Fibroblast of skin of left biceps (primary cell): ENCODE measurements around the gene LRRC49.
A peak's percentile ranks its signal among the peaks of the same experiment; 100 is the strongest.

Source experiments
- DNase-seq, 2 experiments: peaks; one replicate each; pipeline ENCODE4 v3.0.0-alpha.2; 2013; ENCODE audit warnings: low read depth in 2 of 2

LRRC49 gene

GRCh38 chr15:71051539-71051938, 158.9 kb downstream of the LRRC49 start:
- no peak for DNase-seq

- no peak for DNase-seq
Observed at GRCh38 chr15:71052356-71052755, 159.7 kb downstream of the LRRC49 start.

- no peak for DNase-seq
Observed at GRCh38 chr15:71054286-71054952, 161.8 kb downstream of the LRRC49 start.

- DNase-seq: no peak
Observed at GRCh38 chr15:71055461-71055860, 162.8 kb downstream of the LRRC49 start.

- no peak for DNase-seq
Observed at GRCh38 chr15:71056111-71056510, 163.5 kb downstream of the LRRC49 start.

GRCh38 chr15:71057143-71057542, 164.5 kb downstream of the LRRC49 start:
- DNase-seq: no peak

GRCh38 chr15:71057581-71057980, 165.0 kb downstream of the LRRC49 start:
- no peak for DNase-seq

GRCh38 chr15:71060983-71061382, 168.4 kb downstream of the LRRC49 start:
- no peak for DNase-seq

GRCh38 chr15:71066983-71067382, 174.4 kb downstream of the LRRC49 start:
- no peak for DNase-seq

- no peak for DNase-seq
Observed at GRCh38 chr15:71069693-71070092, 177.1 kb downstream of the LRRC49 start.

- no peak for DNase-seq
Observed at GRCh38 chr15:71071529-71071928, 178.9 kb downstream of the LRRC49 start.

GRCh38 chr15:71072423-71072822, 179.8 kb downstream of the LRRC49 start:
- no peak for DNase-seq

GRCh38 chr15:71078506-71079207, 186.0 kb downstream of the LRRC49 start:
- no peak for DNase-seq

- peak in 1 of 2 experiments; percentile 28 for DNase-seq
Observed at GRCh38 chr15:71079208-71080044, 186.8 kb downstream of the LRRC49 start.

- no peak for DNase-seq
Observed at GRCh38 chr15:71080166-71080565, 187.5 kb downstream of the LRRC49 start.

- DNase-seq: peak in 1 of 2 experiments; percentile 37
Observed at GRCh38 chr15:71080705-71081104, 188.1 kb downstream of the LRRC49 start.

GRCh38 chr15:71082803-71083202, 190.2 kb downstream of the LRRC49 start:
- DNase-seq: no peak

- peak in 1 of 2 experiments; percentile 15 for DNase-seq
Observed at GRCh38 chr15:71083349-71083748, 190.7 kb downstream of the LRRC49 start.

GRCh38 chr15:71084264-71084663, 191.6 kb downstream of the LRRC49 start:
- no peak for DNase-seq

GRCh38 chr15:71085809-71086208, 193.2 kb downstream of the LRRC49 start:
- DNase-seq: no peak

- DNase-seq: no peak
Observed at GRCh38 chr15:71088155-71088554, 195.5 kb downstream of the LRRC49 start.

- DNase-seq: no peak
Observed at GRCh38 chr15:71088683-71089082, 196.1 kb downstream of the LRRC49 start.

- DNase-seq: no peak
Observed at GRCh38 chr15:71089801-71090200, 197.2 kb downstream of the LRRC49 start.
